HG03342 (cell line): ENCODE measurements around the gene CEACAM8.
"Not testable (repeated sequence)": the region's sequence is repeated elsewhere in the genome, so short reads cannot be mapped to it uniquely, and the experiment has no call there.

Source experiments
- ATAC-seq: cut with Tn5 transposase; IDR thresholded peaks from one replicate; pipeline ENCODE4 v1.9.1; 2021; ENCODE audit warnings: mild to moderate bottlenecking, moderate library complexity; ENCODE audit not compliant: unreplicated experiment

CEACAM8 gene

DNA sequence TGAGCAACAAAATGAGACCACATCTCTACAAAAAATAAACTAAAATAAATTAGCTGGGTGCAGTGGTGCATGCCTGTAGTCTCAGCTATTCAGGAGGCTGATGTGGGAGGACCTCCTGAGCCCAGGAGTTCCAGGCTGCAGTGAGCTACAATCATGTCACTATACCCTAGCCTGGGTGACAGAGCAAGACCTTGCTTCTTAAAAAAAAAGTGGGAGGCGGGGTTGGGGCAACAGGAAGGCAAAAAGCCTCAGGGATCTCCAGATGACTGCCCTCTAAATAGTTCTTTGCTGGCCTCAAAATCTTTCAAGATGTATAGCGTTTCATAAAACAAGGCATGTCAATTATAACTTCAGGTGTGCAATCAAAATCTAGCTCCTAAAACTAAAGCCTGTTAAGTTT, 18.5 kb downstream of the CEACAM8 start:
- no peak for ATAC-seq

DNA sequence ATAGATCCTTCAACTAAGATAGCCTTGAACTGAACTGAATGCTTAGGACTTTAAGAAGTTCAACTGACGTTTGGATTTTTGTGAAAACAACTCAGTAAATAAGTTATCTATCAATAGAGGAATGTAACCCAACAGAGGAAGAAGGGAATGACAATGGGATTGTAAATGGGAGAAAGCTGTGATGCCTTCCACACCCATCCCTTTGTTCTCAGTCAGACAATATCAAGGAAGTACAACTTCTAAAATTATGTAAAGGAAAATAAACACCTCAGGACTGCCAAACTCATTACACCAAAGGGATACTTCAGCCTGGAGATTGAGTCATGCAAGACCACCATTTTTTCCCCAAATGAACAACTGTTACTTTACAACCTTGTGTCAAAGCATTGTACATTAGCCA, 21.1 kb downstream of the CEACAM8 start:
- no peak for ATAC-seq

DNA sequence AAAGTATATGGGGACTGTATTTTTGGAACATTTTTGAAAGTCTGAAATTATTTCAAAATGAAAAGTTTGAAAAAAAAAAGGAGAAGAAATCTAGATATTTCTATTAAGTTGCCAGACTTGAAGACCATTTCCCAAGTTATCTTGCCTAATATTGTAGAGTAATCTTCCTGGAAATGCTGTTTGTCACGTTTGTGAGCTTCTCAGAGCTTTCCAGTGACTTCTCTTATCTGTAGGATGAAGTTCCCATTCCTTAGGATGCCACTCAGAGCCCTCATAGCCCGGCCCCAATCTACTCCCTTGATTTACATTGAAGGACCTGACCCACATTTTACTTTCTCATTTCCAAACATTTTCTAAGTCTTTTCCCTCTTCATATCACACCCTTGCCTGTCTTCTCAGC, 23.6 kb downstream of the CEACAM8 start:
- no peak for ATAC-seq

DNA sequence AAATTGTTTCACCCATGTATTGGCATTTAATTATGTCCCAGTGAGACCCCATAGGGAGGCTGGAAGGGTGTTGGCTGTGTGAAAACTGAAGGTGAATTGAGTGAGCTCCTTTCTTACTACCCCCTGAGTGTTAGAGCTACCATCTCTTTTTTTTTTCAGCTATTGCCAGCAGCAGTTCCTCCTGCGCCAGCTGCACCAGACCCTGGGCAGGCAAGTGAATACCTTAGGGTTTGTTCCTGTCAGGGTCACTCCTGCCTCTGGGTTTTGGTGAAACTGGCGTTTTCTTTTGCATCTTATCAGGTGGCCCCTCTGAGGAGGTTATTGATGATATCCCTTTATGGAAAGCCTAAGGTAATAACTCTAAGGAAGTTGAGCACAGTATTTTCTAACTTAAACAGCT, 25.5 kb downstream of the CEACAM8 start:
- no peak for ATAC-seq

DNA sequence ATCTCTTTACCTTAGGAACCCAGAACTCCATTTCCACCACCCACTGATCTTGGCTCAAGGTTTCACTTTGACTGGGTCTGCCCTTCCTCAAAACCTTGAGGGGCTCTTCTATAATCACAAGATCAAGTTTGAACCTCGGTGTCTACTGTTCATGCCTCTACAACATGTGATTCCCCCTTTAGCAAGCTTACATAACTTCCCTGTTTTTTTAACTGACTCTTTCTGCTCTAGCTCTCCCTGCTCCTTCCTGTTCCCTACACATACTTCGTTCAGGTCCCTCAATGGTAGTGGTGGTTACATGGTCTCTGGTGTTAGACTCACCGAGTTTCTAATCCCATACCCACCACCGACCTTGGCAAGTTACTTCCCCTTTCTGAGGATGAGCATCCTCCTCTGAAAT, 26.7 kb downstream of the CEACAM8 start:
- no peak for ATAC-seq

DNA sequence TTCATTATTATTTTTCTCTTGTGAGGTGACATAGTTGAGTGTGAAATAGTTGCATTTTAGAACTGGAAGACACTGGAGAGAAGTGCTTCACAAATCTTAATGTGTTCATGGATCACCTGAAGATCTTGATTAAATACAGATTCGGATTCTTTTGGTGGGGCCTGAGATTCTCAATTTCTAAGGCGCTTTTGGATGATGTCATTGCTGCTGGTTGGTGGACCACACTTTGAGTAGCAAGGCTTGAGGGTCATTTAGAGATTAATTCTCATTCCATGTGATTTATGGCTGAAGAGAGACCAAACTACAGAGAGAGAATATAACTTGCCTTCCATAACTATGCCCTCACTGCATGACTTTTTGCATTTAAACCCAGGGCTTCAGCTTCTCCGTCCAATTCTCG, 27.2 kb downstream of the CEACAM8 start:
- no peak for ATAC-seq

DNA sequence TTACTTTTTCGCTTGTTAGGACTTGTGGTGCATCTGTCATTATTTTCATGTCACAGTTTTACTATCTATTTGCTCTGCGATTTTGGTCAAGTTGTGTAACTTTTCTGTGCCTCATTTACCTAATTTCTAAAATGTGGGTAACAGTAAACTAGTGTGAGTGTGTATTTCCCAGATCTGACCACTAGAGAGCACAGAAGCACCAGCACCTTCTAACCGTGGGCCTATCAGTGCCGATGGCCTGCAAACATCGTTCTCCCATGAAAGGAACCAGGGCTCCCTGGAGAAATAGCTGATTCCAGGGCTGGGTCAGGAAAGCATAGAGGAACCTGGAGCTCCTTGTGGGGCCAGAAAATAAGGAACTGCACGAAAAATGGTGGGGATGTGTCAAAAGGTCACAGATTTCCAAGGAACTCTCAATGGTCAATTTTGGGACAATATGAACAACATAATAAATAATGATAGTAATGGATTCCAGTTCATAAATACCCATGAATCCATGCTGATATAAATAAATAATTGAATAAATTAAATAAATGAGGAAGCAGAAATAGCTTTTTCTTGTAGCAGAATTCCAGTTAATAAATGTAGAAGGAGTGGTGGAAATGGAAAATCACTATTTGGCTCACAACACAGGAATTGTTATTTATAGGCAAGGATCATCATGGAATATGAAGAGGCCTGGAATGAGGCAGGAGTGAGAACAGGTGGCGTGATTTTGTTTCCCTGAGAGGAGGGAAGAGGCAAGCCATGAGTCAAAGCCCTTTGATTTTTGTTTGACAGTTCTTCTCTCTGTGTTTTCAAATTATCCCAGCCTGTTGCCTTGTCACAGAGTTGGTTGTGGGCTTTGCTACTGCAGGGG, 31.1 kb downstream of the CEACAM8 start:
- ATAC-seq: no peak

DNA sequence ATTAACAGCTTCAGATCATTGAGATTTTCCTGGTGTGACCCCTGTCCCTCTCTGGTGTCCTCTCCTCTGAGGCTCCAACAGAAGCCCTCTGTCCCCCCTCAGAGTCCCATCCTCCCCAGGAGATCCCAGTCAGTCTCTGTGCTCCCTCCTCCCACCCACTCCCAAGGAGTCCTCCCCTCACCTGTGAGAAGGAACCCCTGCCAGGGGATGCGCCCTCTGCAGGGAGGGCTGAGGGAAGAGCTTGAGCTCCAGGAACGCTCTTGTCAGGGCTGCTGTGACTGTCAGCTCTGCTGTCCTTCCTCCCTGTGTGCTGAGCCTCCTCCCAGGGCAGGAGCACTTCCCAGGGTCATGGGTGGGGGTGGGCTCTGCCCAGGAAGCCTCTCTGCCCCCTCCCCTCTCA, 33.2 kb downstream of the CEACAM8 start:
- no peak for ATAC-seq

DNA sequence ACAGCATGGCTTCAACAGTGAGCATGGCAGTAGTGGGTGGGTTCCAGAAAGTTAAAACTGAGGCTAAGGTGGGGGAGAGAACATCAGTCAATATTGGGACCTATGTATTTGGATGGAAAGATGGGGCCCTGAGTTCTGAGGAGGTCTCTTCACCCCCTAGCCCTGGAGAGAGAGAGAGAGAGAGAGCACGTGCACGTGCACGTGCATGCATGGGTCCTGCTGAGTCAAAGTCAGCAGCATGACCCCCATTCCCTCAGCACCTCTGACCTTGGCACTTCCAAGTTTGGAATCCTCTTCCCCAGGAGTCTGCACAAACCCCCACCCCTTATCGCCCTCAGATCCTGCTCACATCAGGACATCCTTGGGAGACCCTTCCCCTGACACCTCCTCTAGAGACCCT, 34.0 kb downstream of the CEACAM8 start:
- ATAC-seq: no peak

DNA sequence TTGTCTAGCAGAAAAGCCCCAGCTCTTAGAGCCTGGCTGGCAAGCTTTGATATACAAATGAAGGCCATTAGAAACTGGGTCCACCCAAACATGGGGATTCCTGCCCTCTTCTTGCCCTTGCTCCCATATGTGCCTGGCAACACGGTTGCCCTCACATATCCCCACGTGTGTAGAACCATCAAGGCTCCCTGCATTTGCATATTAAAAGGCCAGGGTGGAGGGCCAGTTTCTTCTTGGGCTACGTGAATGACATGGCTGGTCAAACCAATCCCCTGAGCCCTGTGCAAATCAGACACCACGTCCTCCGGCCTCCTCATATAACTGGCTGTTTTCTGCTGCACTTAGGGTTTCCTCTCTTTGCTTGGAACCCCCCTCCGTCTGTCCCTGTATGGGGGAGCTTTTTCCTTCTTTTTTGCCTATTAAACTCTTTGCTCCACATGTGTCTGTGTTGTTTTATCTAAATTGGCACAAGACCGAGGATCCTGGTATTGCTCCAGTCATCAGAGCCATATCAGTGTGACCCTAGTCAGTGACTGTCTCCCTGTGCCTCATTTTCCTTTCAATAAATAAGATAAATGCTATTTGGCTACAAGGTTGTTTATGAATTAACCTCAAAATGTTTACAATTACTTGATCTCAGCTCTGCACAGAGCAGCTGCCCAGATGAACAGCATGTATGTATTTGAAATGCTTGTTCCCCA, 36.1 kb downstream of the CEACAM8 start:
- ATAC-seq: no peak

DNA sequence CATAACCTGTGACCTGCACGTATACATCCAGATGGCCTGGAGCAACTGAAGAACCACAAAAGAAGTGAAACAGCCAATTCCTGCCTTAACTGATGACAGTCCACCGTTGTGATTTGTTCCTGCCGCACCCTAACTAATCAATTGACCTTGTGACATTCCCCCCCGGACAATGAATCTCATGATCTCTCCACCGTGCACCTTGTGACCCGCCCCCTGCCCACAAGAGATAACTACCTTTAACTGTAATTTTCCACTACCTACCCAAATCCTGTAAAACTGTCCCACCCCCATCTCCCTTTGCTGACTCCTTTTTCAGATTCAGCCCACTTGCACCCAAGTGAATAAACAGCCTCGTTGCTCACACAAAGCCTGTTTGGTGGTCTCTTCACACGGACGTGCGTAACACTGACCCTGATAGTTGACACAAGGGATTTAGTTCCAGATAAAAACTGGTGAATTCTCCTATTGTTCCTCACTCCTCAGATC, 37.3 kb downstream of the CEACAM8 start:
- not testable (repeated sequence) for ATAC-seq

DNA sequence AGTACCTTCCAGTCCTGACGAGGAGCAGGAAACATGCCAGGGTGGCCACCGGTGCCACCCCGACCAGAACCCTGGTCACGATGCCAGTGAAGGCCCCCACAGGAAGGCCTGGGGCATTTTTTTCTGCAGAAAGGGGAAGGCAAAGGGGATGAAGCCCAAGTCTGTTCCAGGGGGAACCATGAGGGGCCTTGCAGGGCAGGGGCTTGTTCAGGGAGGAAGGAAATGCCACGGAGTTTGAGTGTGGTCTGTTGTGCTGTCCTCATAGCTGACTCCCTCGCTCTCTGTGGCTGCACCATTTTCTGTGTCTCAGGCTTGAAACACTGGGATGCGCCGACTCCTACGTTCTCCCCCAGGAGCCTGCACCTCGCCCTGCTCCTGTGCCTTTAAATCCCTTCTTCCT, 38.9 kb downstream of the CEACAM8 start:
- ATAC-seq: no peak

DNA sequence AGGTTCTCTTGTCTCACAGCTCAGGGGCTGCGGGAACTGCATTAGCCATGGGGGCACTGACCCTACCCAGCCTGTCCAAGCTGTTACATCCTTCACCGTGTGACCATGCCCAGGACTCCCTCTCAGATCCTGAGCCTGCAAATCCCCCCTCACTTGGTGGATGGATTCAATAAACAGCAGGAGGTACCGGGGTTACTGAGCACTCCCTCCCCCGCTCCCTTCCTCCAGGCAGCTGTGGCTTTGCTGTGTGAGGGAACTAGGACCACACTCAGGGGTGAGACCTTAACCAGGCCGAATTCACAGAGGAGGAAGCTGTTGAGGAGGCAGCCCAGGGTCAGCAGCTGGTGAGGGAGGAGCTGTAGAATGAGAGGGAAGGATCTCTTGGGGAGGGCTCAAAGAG, 39.4 kb downstream of the CEACAM8 start:
- no peak for ATAC-seq

DNA sequence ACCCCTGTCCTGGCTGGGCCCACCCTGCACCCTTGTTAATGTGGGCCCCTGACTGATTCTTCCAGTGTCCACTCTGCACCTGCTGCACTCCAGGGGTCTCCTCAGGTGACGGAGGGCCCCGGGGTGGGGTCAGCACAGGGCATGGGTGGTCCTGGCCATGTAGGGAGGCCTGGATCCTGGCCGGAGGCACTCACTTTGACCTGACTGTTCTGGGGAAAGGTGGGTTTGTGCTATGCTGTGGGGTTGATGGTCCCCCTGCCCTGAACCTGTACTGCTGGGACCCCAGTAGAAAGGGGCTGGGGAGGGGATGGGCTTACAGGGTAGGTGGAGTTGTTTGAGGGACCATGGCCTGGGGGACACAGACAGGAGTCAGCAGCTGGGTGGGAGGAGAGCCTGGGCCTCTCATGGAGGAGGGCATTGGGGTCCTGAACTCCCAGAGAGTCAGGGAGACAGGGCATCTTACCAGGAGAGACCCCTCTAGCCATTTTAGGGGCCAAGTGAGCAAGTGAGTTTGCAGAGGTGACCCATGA, 40.6 kb downstream of the CEACAM8 start:
- ATAC-seq: no peak

DNA sequence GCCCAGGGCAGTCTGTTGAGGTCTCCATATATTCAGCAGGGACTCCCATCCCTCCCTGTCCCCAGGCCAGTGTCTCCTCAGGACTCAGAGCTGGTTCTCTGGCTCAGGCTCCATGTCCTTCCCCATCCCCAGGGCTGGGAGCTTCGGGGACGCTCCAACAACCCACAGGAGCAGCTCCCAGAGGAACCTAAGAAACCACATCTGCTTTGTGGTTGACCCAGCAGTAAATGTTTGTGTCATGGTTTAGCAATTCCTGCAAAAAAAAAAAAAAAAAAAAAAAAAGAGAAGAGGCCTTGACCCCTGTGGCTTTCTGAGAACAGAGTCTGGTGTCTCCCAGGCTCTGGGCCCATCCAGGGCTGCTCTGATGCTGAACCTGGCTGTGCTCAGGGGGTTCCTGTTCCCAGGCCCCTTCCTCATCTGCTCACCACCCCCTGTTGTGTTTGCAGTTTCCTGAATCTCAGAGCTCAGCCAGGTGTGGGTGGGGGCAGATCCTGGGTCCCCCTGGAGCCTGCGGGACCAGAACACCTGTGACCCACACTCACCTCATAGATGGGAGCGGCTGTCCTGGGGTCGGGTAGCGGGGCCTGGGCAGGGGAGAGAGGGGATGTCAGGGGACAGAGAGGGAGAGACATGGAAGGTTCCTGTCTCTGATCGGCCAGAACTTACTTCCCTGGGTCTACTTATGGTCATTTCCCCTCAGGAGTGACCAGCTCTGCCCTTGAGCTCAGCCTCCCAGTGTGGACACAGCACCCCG, 41.3 kb downstream of the CEACAM8 start:
- ATAC-seq: no peak

DNA sequence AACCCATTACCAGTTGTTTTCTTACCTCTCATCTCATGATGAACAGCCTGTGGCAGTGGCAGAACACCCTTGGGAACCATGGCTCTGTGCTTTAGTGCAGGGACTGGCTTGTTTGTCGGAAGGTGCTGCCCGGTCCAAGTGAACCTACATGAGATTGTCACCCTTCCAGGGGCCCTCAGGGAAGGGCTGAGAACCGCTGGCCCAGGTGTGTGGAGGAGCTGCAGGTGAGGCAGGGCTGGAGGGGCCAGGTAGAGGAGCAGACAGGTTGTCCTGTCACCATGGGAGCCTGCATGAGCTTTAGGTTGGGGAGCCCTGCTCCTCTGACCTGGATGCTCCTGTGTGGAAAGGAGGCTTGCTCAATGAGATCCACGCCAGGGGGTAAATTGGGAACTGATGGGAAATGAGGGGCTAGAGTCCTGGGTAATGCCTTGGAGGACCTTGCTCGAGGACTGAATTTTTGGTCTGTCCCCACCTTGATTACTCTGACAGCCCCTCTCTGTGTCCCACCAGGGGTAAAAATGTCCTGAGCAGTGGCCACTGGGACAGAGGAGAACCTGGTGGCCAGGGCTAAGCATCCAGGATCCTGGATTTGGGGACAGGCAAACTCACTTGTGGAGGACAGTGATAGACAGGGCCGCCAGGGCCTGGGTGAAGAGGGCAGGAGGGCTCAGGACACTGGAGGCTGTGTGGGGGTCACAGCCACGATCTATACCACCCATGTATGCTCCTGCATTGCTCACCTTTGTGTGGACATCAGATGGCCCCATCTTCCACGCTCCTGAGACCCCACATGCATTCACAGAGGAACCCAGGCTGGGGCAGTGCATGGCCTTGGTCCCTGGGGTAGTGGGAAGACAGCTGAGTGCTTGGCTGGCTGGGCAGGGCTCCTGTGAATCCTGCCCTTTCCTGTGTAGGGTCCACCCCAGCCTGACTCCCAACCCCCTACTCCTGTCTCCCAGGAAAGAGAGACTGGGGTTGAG, 42.3 kb downstream of the CEACAM8 start:
- no peak for ATAC-seq

DNA sequence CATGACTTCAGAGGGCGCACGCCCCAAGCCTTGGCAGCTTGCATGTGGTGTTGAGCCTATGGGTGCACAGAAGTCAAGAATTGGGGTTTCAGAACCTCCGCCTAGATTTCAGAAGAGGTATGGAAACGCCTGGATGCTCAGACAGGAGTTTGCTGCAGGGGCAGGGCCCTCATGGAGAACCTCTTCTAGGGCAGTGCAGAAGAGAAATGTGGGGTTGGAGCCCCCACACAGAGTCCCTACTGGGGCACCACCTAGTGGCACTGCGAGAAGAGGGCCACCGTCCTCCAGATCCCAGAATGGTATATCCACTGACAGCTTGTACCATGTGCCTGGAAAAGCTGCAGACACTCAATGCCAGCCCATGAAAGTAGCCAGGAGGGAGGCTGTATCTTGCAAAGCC, 44.2 kb downstream of the CEACAM8 start:
- not testable (repeated sequence) for ATAC-seq

DNA sequence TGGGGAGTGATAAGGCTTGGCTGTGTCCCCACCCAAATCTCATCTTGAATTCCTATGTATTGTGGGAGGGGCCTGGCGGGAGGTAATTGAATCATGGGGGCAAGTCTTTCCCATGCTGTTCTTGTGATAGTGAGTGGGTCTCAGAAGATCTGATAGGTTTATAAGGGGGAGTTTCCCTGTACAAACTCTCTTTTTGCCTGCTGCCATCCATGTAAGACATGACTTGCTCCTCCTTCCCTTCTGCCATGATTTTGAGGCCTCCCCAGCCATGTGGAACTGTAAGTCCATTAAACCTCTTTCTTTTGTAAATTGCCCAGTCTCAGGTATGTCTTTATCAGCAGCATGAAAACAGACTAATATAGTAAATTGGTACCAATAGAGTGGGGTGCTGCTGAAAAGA, 45.7 kb downstream of the CEACAM8 start:
- ATAC-seq: not testable (repeated sequence)

DNA sequence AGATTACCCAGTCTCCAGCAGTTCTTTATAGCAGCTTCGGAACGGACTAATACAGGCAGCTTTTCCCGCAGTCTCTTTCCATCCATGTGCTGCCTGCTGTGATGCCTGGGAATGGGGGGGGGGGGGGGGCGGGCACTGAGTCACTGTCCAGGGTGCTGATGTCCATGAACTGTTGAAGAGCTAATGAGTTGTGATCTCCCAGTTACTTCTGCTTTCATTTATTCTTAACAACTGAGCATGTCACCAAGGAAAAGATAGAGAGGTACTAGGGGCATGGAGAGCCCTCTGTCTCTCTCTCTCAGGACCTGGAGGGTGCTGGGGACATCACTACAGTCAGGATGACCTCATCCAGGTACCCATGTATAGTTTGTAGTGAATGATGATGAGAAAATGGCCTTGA, 46.2 kb downstream of the CEACAM8 start:
- no peak for ATAC-seq

DNA sequence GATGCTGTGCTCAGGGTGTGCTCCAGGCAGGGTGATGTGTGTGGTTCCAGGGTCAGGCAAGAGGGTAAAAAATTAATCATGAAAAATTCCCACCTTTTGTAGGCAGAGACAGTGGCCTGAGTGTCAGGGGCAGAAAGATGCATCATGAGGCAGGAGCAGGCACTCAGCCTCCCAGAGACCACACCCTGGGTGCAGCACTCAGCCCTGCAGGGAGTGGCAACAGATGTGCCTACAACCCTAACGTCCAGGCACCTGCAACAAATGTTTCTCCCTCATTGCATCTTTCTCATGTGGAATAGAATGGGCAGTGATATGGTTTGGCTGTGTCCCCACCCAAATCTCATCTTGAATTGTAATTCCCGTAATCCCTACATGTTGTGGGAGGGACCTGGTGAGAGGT, 46.8 kb downstream of the CEACAM8 start:
- no peak for ATAC-seq
